K562 (cell line): ENCODE data around the gene RNF114. TPM values are rescaled to one million over a fixed set of nuclear protein-coding genes. Genes with fewer than 3 reads are reported as not detected.

Source experiments
- DMBX1 ChIP-seq: fragments of 250-450 bp; sonication (Bioruptor Pico); IDR thresholded peaks from 2 replicates; pipeline ENCODE4 v1.8.0; 2022; ENCODE audit warnings: inconsistent platforms, mild to moderate bottlenecking, moderate library complexity, borderline replicate concordance
- POLR2AphosphoS5 ChIP-seq: IDR thresholded peaks from 2 replicates; pipeline ENCODE4 v1.6.1; 2011; ENCODE audit warnings: mild to moderate bottlenecking, low read depth, low read length, moderate library complexity; ENCODE audit not compliant: control insufficient read depth, insufficient read depth
- THAP12 ChIP-seq: fragments of 250-450 bp; sonication (Bioruptor Pico); IDR thresholded peaks from 2 replicates; pipeline ENCODE4 v1.9.0; 2021; ENCODE audit warnings: mild to moderate bottlenecking, inconsistent platforms
- VEZF1 ChIP-seq: fragments of 200-800 bp; sonication (Bioruptor generic); IDR thresholded peaks from 2 replicates; pipeline ENCODE4 v1.6.1; 2017; ENCODE audit warnings: missing genetic modification characterization, missing compliant biosample characterization
- YY1 ChIP-seq, 3 experiments: IDR thresholded peaks; 2 replicates each; pipeline ENCODE4 v1.6.1; 2011; ENCODE audit warnings: low read length in 2 of 3, mild to moderate bottlenecking in 2 of 3, moderate library complexity in 2 of 3, borderline replicate concordance in 1 of 3, control low read depth in 1 of 3, low read depth in 1 of 3; ENCODE audit not compliant: insufficient read depth in 3 of 3, insufficient replicate concordance in 2 of 3, control insufficient read depth in 1 of 3, insufficient read length in 1 of 3; ENCODE audit errors: extremely low read depth in 1 of 3
- ZBTB17 ChIP-seq: fragments of 450-650 bp; formaldehyde crosslinking; IDR thresholded peaks from 2 replicates; pipeline ENCODE4 v1.4.0; 2020; ENCODE audit warnings: mild to moderate bottlenecking
- ZNF318 ChIP-seq, 2 experiments: fragments of 450-650 bp; IDR thresholded peaks; 2 replicates each; pipeline ENCODE4 v1.6.1; 2016; ENCODE audit warnings: mild to moderate bottlenecking in 2 of 2, borderline replicate concordance in 1 of 2, low read depth in 1 of 2, moderate library complexity in 1 of 2
- ZNF511 ChIP-seq: sonication (generic); formaldehyde crosslinking; IDR thresholded peaks from 2 replicates; pipeline ENCODE4 v1.8.0; 2022; ENCODE audit warnings: mild to moderate bottlenecking, missing genetic modification reagents
- ZNF740 ChIP-seq, 3 experiments: fragments of 200-800 bp in 1 of 3; sonication (Bioruptor generic) in 1 of 3; sonication (generic) in 1 of 3; formaldehyde crosslinking in 1 of 3; IDR thresholded peaks; 2 replicates each; pipeline versions ENCODE4 v1.6.1 to v1.8.0; 2016 to 2022; ENCODE audit warnings: mild to moderate bottlenecking in 2 of 3, missing compliant biosample characterization in 2 of 3, missing genetic modification characterization in 2 of 3, missing genetic modification reagents in 1 of 3
- polyA plus RNA-seq, 8 experiments: library from polyadenylated mRNA; depleted of rRNA in 4 of 8; stranded (reverse) in 5 of 8; unstranded in 3 of 8; fragments of >200 nt; fragmentation: Nextera tagmentation in 2 of 8; fragmentation: Illumina TruSeq in 1 of 8; extraction: Ambion mirVana in 2 of 8; extraction: Trizol in 1 of 8; gene quantifications; 2 replicates each; pipeline versions ENCODE4 v1.2.1 to v1.2.3, GENCODE V29; 2011 to 2014; ENCODE audit warnings: inconsistent platforms in 1 of 8, missing spikeins in 1 of 8
- total RNA-seq, 7 experiments: library from RNA; depleted of rRNA in 6 of 7; stranded (reverse); fragments of >200 nt in 6 of 7; fragmentation: Illumina TruSeq in 2 of 7; extraction: Trizol in 2 of 7; gene quantifications; 2 replicates each; pipeline versions ENCODE4 v1.2.1 to v1.2.3, GENCODE V29; 2011 to 2021; ENCODE audit warnings: low replicate concordance in 1 of 7

The RNF114 gene
- total and polyA plus RNA-seq, 9 of the 15 experiments (the other 6 are each of a cell fraction or from before 2014, with no cell fraction given): 38.6 to 111 (median 62.6) TPM

GRCh38 chr20:49915380-49916145 is 20.6 kb upstream of the RNF114 start, which contains the start of gene SPATA2 (continued):
- TF ChIP-seq ZNF318 (IDR thresholded peaks at IDR 0.05; ENCODE audit: borderline replicate concordance in 1 of 2, low read depth in 1 of 2) (no peak), VEZF1 (CRISPR knock-in tag) (peak; percentile 51; the same call in 1 of the 2 replicates), ZNF511 (CRISPR knock-in tag) (0 out of 2 replicates have a peak, but pooled peaks have one; percentile 53), YY1 (IDR thresholded peaks at IDR 0.05; ENCODE audit: borderline replicate concordance in 1 of 3, control insufficient read depth in 1 of 3, extremely low read depth in 1 of 3, insufficient read depth in 3 of 3, insufficient read length in 1 of 3, insufficient replicate concordance in 2 of 3, low read depth in 1 of 3, low read length in 2 of 3) (peak in 2 of 3 experiments; percentile 63 to 72), ZBTB17 (CRISPR knock-in tag) (peak; percentile 52), ZNF740 (CRISPR knock-in tag; IDR thresholded peaks at IDR 0.05) (0 out of 2 replicates have a peak, but pooled peaks have one; percentile 29), ZNF740 (tag; IDR thresholded peaks at IDR 0.05) (no peak), POLR2AphosphoS5 (peak; percentile 58; the same call in 1 of the 2 replicates), DMBX1 (CRISPR knock-in tag) (peak; percentile 78), THAP12 (0 out of 2 replicates have a peak, but pooled peaks have one; percentile 1)
